Hypothalamus (tissue), 51 donors: ENCODE results near the gene SF3A1.
"Not testable (repeated sequence)": the region's sequence is repeated elsewhere in the genome, so short reads cannot be mapped to it uniquely, and the experiment has no call there.

Experiments
- DNase-seq, 51 donors: peaks; one replicate each; lab custom pipeline; 2025; lab: John Stamatoyannopoulos, UW

The SF3A1 gene

GRCh38 chr22:30357236-30357570 lies 509 bp upstream of the SF3A1 start:
- no peak for DNase-seq

- DNase-seq, result no peak
Observed at GRCh38 chr22:30354644-30355043, 2.0 kb downstream of the SF3A1 start.

GRCh38 chr22:30351226-30351625 lies 5.5 kb downstream of the SF3A1 start:
- no peak for DNase-seq

- peak in 1 of 51 donors; percentile 37 for DNase-seq
Observed at GRCh38 chr22:30348809-30349208, 7.9 kb downstream of the SF3A1 start.

GRCh38 chr22:30348404-30348803 lies 8.3 kb downstream of the SF3A1 start:
- no peak for DNase-seq

GRCh38 chr22:30347255-30347892 lies 9.3 kb downstream of the SF3A1 start:
- DNase-seq, result no peak

- no peak for DNase-seq
Observed at GRCh38 chr22:30344447-30345200, 12.1 kb downstream of the SF3A1 start.

GRCh38 chr22:30340911-30341685 lies 15.6 kb downstream of the SF3A1 start:
- DNase-seq, result peak in 48 of 51 donors; percentile 25 to 94 (median 78)

GRCh38 chr22:30338802-30339201 lies 17.9 kb downstream of the SF3A1 start:
- no peak for DNase-seq

GRCh38 chr22:30338341-30338740 lies 18.4 kb downstream of the SF3A1 start:
- DNase-seq, result not testable (repeated sequence)

- no peak for DNase-seq
Observed at GRCh38 chr22:30337461-30337778, 19.3 kb downstream of the SF3A1 start.

- DNase-seq, result peak in 29 of 51 donors; percentile 5 to 73 (median 38)
Observed at GRCh38 chr22:30336752-30337460, 19.8 kb downstream of the SF3A1 start.

GRCh38 chr22:30335236-30335635 lies 21.5 kb downstream of the SF3A1 start:
- DNase-seq, result no peak

- no peak for DNase-seq
Observed at GRCh38 chr22:30334646-30335045, 22.0 kb downstream of the SF3A1 start.

- no peak for DNase-seq
Observed at GRCh38 chr22:30333707-30334087, 23.0 kb downstream of the SF3A1 start.

- DNase-seq, result no peak
Observed at GRCh38 chr22:30332994-30333706, 23.5 kb downstream of the SF3A1 start.

GRCh38 chr22:30332551-30332950 lies 24.1 kb downstream of the SF3A1 start:
- peak in 27 of 51 donors; percentile 6 to 80 (median 29) for DNase-seq

- no peak for DNase-seq
Observed at GRCh38 chr22:30328466-30329049, 28.1 kb downstream of the SF3A1 start.

GRCh38 chr22:30327864-30328345 lies 28.8 kb downstream of the SF3A1 start:
- DNase-seq, result no peak
